Ascending aorta (tissue), 2 donors: Measurements from ENCODE around the gene TMEM267. TPM values are rescaled to one million over a fixed set of nuclear protein-coding genes. Genes with fewer than 3 reads are reported as not detected.

Experiments used
- DNase-seq, 2 donors: peaks; one replicate each; pipeline ENCODE4 v3.0.0-alpha.2; 2019; ENCODE audit warnings: low spot score in 2 of 2
- H3K27ac ChIP-seq, 2 donors: fragments of 200-600 bp; sonication (generic); one replicate each; pipeline ENCODE4 v1.5.1; 2016 to 2017; ENCODE audit warnings: mild to moderate bottlenecking in 1 of 2
- H3K27me3 ChIP-seq: fragments of 200-600 bp; sonication (generic); one replicate; pipeline ENCODE4 v1.5.1; 2017
- H3K36me3 ChIP-seq, 2 donors: fragments of 200-600 bp; sonication (generic); one replicate each; pipeline ENCODE4 v1.5.1; 2016
- H3K4me1 ChIP-seq, 2 donors: fragments of 200-600 bp; sonication (generic); one replicate each; pipeline ENCODE4 v1.5.1; 2016 to 2017; ENCODE audit warnings: mild to moderate bottlenecking in 1 of 2
- H3K4me3 ChIP-seq, 2 donors: fragments of 200-600 bp; sonication (generic); one replicate each; pipeline ENCODE4 v1.5.1; 2016 to 2017; ENCODE audit warnings: mild to moderate bottlenecking in 1 of 2
- H3K9me3 ChIP-seq, 2 donors: fragments of 200-600 bp; sonication (generic); one replicate each; pipeline ENCODE4 v1.5.1; 2016
- intact Hi-C: fragments of 100-400 bp; cut with DNase I; formaldehyde crosslinking; loops from one replicate; pipeline ENCODE4 v1.15.1; 2023
- total RNA-seq: library from RNA; depleted of rRNA; stranded (reverse); fragments of >200 nt; gene quantifications from one replicate; pipeline ENCODE4 v1.1.0, GENCODE V29; 2016
- TF ChIP-seq, protein P1 (sequence below), 3 experiments: fragments of 200-600 bp in 2 of 3; fragments of 450-650 bp in 1 of 3; sonication (generic) in 2 of 3; IDR thresholded peaks; one replicate each; pipeline ENCODE4 v1.5.1; 2016 to 2019; ENCODE audit warnings: antibody characterized with exemption in 3 of 3, mild to moderate bottlenecking in 1 of 3, moderate library complexity in 1 of 3

The TMEM267 gene, protein sequence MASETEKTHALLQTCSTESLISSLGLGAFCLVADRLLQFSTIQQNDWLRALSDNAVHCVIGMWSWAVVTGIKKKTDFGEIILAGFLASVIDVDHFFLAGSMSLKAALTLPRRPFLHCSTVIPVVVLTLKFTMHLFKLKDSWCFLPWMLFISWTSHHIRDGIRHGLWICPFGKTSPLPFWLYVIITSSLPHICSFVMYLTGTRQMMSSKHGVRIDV
- 3.7 TPM for total RNA-seq

DNA sequence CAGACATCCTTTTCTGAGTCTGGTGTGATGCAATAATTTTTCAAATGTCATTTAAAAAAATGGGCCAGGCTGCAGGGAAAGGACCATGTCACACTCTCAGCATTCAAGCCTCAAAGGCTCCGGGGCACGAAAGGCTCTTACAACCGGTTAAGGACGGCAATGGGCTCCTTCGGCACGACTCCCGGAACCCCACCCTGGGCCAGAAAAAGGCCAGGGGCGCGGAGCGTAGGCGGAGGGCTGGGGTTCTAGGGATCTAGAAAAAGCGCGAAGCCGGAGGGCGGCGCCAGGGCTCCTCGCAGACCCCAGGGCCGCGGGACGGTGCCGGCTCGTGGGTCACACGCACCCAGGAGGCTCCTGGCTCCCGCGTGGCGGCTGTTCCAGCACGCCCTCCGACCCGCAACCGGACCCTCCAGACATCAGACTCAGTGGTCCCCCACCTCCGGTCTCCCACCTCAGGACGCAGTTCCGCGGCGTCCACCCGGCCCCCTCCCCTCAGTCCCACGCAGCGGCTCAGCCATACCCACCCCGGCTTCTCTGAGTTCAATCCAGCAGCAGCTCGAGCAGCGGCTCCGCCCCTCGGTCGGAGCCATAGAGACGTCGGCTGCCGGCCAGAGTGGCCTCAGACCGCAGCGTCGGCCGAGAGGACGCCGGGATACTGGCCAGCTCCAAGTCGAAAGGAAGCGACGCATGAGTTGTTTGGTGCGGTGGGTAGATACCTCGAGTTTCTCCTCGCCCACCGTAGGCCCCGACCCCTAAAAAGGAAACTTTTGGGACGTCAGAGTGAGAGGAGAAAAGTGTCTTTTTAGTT lies at the start of gene TMEM267:
Gene TMEM267 (minus strand): TSS at position 568 of the 808 bp plus-strand sequence. CDS start 29,896 bp downstream, outside the sequence.
- no peaks in the 10 kb centered on the region for H3K36me3 ChIP-seq
- TF ChIP-seq, protein P1, sequence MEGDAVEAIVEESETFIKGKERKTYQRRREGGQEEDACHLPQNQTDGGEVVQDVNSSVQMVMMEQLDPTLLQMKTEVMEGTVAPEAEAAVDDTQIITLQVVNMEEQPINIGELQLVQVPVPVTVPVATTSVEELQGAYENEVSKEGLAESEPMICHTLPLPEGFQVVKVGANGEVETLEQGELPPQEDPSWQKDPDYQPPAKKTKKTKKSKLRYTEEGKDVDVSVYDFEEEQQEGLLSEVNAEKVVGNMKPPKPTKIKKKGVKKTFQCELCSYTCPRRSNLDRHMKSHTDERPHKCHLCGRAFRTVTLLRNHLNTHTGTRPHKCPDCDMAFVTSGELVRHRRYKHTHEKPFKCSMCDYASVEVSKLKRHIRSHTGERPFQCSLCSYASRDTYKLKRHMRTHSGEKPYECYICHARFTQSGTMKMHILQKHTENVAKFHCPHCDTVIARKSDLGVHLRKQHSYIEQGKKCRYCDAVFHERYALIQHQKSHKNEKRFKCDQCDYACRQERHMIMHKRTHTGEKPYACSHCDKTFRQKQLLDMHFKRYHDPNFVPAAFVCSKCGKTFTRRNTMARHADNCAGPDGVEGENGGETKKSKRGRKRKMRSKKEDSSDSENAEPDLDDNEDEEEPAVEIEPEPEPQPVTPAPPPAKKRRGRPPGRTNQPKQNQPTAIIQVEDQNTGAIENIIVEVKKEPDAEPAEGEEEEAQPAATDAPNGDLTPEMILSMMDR (IDR thresholded peaks at IDR 0.05) = no peak
- peak within 1 kb of the TSS; percentile 98 to 99 for H3K27ac ChIP-seq
- peak; percentile 75 to 95 for DNase-seq
- no peaks in the 10 kb centered on the region for H3K27me3 ChIP-seq
- intact Hi-C loops = loop anchor here (1.0 to 5.0 kb wide), 8 partner anchors 32 to 1324 kb away; partner anchors contain the start of genes C5orf34, HMGCS1, MRPS30 and PAIP1
- H3K9me3 ChIP-seq = no peaks in the 10 kb centered on the region
- peak within 1 kb of the TSS; percentile 69 to 97 for H3K4me3 ChIP-seq
- H3K4me1 ChIP-seq = peaks cover 0 to 7% of the 10 kb centered on the region in 2 donors

DNA sequence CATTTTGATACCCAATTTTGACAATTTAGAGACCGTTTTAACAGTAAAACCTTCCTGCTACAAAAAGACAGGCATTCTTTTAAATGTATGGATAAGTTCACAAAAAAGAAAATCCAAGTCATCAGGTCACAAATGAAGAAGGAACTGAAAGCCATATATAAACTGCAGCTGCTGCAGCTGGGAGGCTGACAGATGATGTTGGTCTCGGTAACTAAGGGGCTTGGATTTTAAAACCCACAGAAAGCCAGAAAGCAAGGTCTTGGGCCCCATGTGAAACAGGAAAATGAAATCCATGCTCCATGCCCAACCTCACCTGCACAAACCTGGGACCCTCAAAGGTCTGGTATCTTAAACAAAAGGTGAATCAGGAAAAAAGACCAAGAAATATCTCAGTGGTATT lies 47.0 kb upstream of the TMEM267 start:
- no peaks in the 10 kb centered on the region for H3K4me1 ChIP-seq
- intact Hi-C loops = no loop called here
- H3K36me3 ChIP-seq = peaks cover 43 to 73% of the 10 kb centered on the region in 2 donors
- H3K4me3 ChIP-seq = no peak overlapping the region
- no peak for DNase-seq
- TF ChIP-seq, protein P1 (IDR thresholded peaks at IDR 0.05) = no peak
- H3K27ac ChIP-seq = no peak overlapping the region
- H3K9me3 ChIP-seq = no peaks in the 10 kb centered on the region
- no peaks in the 10 kb centered on the region for H3K27me3 ChIP-seq

DNA sequence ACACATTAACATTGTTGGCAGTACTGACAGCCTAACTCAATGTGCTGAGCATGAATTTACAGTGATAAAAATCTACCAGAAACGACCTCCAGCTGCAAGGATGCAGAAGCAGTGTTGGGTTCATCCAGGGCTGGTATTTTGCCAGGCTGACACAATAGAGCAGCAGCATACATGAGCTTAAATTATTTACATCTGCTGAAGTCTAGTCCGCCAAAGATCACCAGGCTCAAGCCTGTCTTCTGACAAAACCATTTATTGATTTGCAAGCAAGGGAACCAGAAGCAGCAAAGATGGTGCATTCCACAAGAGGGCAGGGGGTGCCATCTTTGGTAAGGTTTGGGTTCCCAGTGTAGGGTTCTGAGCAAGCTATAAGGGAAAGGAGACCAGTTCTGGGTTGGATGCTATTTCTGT lies 40.0 kb upstream of the TMEM267 start:
- Histone ChIP-seq H3K9me3 (no peaks in the 10 kb centered on the region), H3K4me1 (no peaks in the 10 kb centered on the region), H3K4me3 (no peak overlapping the region), H3K36me3 (peaks cover 26 to 33% of the 10 kb centered on the region in 2 donors), H3K27me3 (no peaks in the 10 kb centered on the region), H3K27ac (no peak overlapping the region)
- intact Hi-C loops = no loop called here
- no peak for DNase-seq
- TF ChIP-seq, protein P1 (IDR thresholded peaks at IDR 0.05) = no peak

DNA sequence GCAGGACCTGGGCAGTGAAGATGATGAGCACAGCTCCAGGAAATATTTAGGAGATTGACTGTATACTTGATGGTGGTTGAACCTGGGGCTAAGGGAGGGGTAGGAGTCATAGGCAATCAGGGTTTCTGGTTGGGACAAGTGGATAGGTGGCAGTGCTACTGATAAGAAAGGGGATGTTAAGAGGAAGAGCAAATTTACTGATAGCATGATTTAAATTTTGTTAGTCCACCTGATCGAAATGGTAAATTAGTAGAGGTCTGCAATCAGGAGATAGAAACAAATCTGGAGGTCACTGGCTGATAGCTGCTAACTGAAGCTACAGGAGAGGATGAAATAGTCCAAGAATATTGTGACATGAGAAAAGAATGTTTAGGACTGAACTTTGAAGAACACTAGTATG lies 37.0 kb upstream of the TMEM267 start:
- TF ChIP-seq, protein P1 (IDR thresholded peaks at IDR 0.05) = no peak
- intact Hi-C loops = no loop called here
- H3K4me1 ChIP-seq = no peaks in the 10 kb centered on the region

DNA sequence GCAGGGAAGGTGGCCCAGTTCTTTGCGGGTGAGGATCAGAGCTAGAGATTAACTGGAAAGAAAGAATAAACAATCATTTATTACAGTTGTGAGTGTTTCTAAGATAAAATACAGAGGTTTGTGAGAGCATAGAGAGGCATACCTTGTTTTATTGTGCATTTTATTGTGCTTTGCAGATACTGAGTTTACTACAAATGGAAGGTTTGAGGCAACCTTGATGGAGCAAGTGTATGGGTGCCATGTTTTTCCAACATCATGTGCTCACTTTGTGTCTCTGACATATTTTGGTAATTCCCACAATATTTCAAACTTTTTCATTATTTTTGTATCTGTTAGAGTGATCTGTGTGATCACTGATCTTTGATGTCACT lies 32.0 kb upstream of the TMEM267 start:
- TF ChIP-seq, protein P1 (IDR thresholded peaks at IDR 0.05) = no peak
- H3K27ac ChIP-seq = peak overlapping the region; percentile 84 to 88
- no peaks in the 10 kb centered on the region for H3K27me3 ChIP-seq
- DNase-seq = no peak
- H3K4me1 ChIP-seq = peaks cover 0 to 3% of the 10 kb centered on the region in 2 donors
- no peaks in the 10 kb centered on the region for H3K9me3 ChIP-seq
- H3K4me3 ChIP-seq = peak overlapping the region; percentile 39 to 87
- no peaks in the 10 kb centered on the region for H3K36me3 ChIP-seq
- intact Hi-C loops = loop anchor here (1.0 to 2.0 kb wide), 3 partner anchors 31 to 203 kb away; partner anchors contain the start of gene HMGCS1

More for the DNA sequence above, 37.0 kb upstream of the TMEM267 start:
- no peaks in the 10 kb centered on the region for H3K9me3 ChIP-seq
- no peak overlapping the region for H3K27ac ChIP-seq
- no peak for DNase-seq
- no peak overlapping the region for H3K4me3 ChIP-seq
- H3K27me3 ChIP-seq = no peaks in the 10 kb centered on the region
- peaks cover 11 to 18% of the 10 kb centered on the region in 2 donors for H3K36me3 ChIP-seq
